Uterine smooth muscle cell (primary cell): ENCODE measurements around the gene CHORDC1. TPM values are rescaled to one million over a fixed set of nuclear protein-coding genes. Genes with fewer than 3 reads are reported as not detected.

Experiments used
- total RNA-seq: library from RNA; depleted of rRNA; stranded (reverse); fragments of >200 nt; gene quantifications from 2 replicates; pipeline ENCODE4 v1.2.3, GENCODE V29; 2014

CHORDC1 gene
- 46.7 and 53.6 TPM in 2 replicates for total RNA-seq

DNA sequence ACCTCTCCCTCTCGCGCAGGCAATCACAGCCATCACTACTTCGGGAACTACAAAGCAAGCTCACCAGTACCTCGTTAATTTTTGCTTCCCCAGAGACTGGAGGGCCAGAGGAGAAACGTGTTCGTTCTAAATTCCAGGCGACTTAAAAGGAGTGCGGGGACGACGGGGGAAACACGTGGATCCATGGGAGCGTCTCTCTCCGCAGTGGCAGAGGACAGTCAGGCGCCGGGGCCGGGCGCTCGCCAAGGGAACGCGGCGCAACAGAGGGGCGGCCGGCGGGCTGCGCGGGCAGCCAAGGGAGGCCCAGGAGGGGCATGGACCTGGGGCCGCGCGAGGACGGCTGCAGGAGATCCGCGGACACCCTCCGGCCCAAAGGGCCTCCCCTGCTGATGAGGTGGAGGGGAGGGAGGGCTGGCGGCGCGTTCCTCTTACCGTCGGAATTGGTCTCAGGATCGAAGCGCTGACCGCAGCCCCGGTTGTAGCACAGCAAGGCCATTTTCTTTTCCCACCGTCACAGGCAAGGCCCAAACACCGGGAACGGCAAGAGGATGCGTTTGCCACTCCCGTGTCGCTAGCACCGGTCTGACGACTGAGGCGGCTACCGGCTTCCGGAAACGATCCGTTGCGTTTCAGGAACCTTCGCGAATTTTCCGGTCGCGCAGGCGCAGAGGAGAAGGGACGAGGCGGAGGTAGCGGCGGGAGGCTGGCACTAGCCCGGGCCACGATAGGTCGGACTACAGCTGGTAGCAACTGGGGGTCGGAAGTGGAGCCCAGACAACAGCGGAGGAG, at the start of gene CHORDC1:
CHORDC1 (minus strand) TSS at position 591 of the 789 bp plus-strand sequence; CDS start at position 496, 95 bp downstream.

Other genes starting within 250 kb of the CHORDC1 start
- gene TRIM49C, start 191.9 kb downstream of the CHORDC1 start, total RNA-seq = not detected in 2 replicates
- not detected in 2 replicates for gene UBTFL1, start 137.1 kb downstream of the CHORDC1 start, total RNA-seq
- 1.7 and 5.6 TPM in 2 replicates for gene NAALAD2, start 88.4 kb downstream of the CHORDC1 start, total RNA-seq